GM12878 (cell line): ENCODE measurements around the gene SPEG. TPM values are rescaled to one million over a fixed set of nuclear protein-coding genes. Genes with fewer than 3 reads are reported as not detected.

Experiments
- ATAC-seq: fragments of 200-7000 bp; cut with Tn5 transposase; 3 replicates; pipeline ENCODE4 v1.9.1; 2020; ENCODE audit warnings: mild to moderate bottlenecking, moderate library complexity
- BruUV-seq: library from RNA; stranded (reverse); fragments of 400-500 nt; replicated peaks from 2 replicates; lab custom pipeline; 2021; lab: Mats Ljungman, UMichigan
- CTCF ChIA-PET: fragments of 300-600 bp; sonication (Branson Sonifier 250); formaldehyde crosslinking; extraction: SDS; loops from one replicate; lab custom pipeline; 2021; ENCODE audit warnings: inconsistent platforms; lab: Yijun Ruan, JAX
- POLR2A ChIA-PET: fragments of 350-600 bp; formaldehyde crosslinking; extraction: SDS; loops from one replicate; lab custom pipeline; 2021; ENCODE audit warnings: inconsistent platforms; lab: Charles Lee
- RAD21 ChIA-PET: fragments of 300-600 bp; sonication (Branson Sonifier 250); formaldehyde crosslinking; loops from one replicate; lab custom pipeline; 2023; ENCODE audit warnings: antibody characterized with exemption; ENCODE audit not compliant: unreplicated experiment; lab: Charles Lee
- SMC1A ChIA-PET: fragments of 300-600 bp; sonication (Branson Sonifier 250); formaldehyde crosslinking; loops from one replicate; lab custom pipeline; 2023; ENCODE audit not compliant: unreplicated experiment, uncharacterized antibody; lab: Charles Lee
- DNase-seq: peaks from one replicate; pipeline ENCODE4 v3.0.0-alpha.2; 2011; ENCODE audit warnings: low read depth, low spot score
- FAIRE-seq: peaks from 3 replicates; lab custom pipeline; 2011; peaks lifted over from hg19 to GRCh38; lab: Jason Lieb, UNC
- H2AFZ ChIP-seq: 2 replicates; pipeline ENCODE4 v1.6.0; 2011; ENCODE audit warnings: low read depth, low read length, control low read depth; ENCODE audit not compliant: control insufficient read depth
- H3K27ac ChIP-seq: 2 replicates; pipeline ENCODE4 v1.5.1; 2011; ENCODE audit warnings: control low read depth; ENCODE audit not compliant: control insufficient read depth, insufficient read depth
- H3K27me3 ChIP-seq, 2 experiments: replicated peaks in 1 of 2; 2 replicates each; pipeline versions ENCODE4 v1.6.0 to v1.6.1; 2011; ENCODE audit warnings: low read length in 1 of 2; ENCODE audit not compliant: control insufficient read depth in 2 of 2, insufficient read depth in 2 of 2
- H3K36me3 ChIP-seq, 2 experiments: 2 replicates each; pipeline ENCODE4 v1.5.1; 2011; ENCODE audit warnings: low read length in 1 of 2; ENCODE audit not compliant: control insufficient read depth in 2 of 2, insufficient read depth in 2 of 2
- H3K4me1 ChIP-seq: 2 replicates; pipeline ENCODE4 v1.6.1; 2011; ENCODE audit warnings: mild to moderate bottlenecking, low read length, moderate library complexity, mixed read lengths; ENCODE audit not compliant: control insufficient read depth, insufficient read depth
- H3K4me2 ChIP-seq: 2 replicates; pipeline ENCODE4 v1.6.0; 2011; ENCODE audit warnings: control low read depth; ENCODE audit not compliant: control insufficient read depth, insufficient read depth
- H3K4me3 ChIP-seq: fragments of 200-600 bp; sonication (generic); 2 replicates; pipeline ENCODE4 v1.5.1; 2016
- H3K79me2 ChIP-seq: 2 replicates; pipeline ENCODE4 v1.6.0; 2011; ENCODE audit warnings: low read length; ENCODE audit not compliant: control insufficient read depth, insufficient read depth
- H3K9ac ChIP-seq: 2 replicates; pipeline ENCODE4 v1.8.0; 2011; ENCODE audit warnings: low read length, control low read depth, mixed read lengths; ENCODE audit not compliant: control insufficient read depth, insufficient read depth
- H3K9me3 ChIP-seq: replicated peaks from 3 replicates; pipeline ENCODE4 v1.5.1; 2011; ENCODE audit warnings: mild to moderate bottlenecking, low read length; ENCODE audit not compliant: control insufficient read depth, insufficient read depth
- H4K20me1 ChIP-seq: 2 replicates; pipeline ENCODE4 v1.6.0; 2011; ENCODE audit not compliant: control insufficient read depth, insufficient read depth
- CHD2 ChIP-seq: IDR thresholded peaks from 2 replicates; pipeline ENCODE4 v1.6.1; 2011; ENCODE audit warnings: low read depth, low read length, improper control_type of control experiment, borderline replicate concordance
- HCFC1 ChIP-seq: fragments of 150-350 bp; IDR thresholded peaks from 2 replicates; pipeline ENCODE4 v1.6.1; 2014; ENCODE audit warnings: low read length
- IKZF2 ChIP-seq, 2 experiments: fragments of 450-650 bp; IDR thresholded peaks; 2 replicates each; pipeline ENCODE4 v1.6.1; 2017; ENCODE audit warnings: mild to moderate bottlenecking in 2 of 2, moderate library complexity in 2 of 2
- NFXL1 ChIP-seq: fragments of 450-650 bp; IDR thresholded peaks from 2 replicates; pipeline ENCODE4 v1.6.1; 2017; ENCODE audit warnings: antibody characterized with exemption, mild to moderate bottlenecking, borderline replicate concordance
- NKRF ChIP-seq: fragments of 450-650 bp; conservative IDR thresholded peaks from 2 replicates; pipeline ENCODE4 v1.6.1; 2017; ENCODE audit warnings: mild to moderate bottlenecking, moderate library complexity
- NR2F1 ChIP-seq: fragments of 450-650 bp; conservative IDR thresholded peaks from 2 replicates; pipeline ENCODE4 v1.6.1; 2017; ENCODE audit warnings: mild to moderate bottlenecking
- RAD51 ChIP-seq: fragments of 450-650 bp; IDR thresholded peaks from 2 replicates; pipeline ENCODE4 v1.6.1; 2016; ENCODE audit warnings: moderate library complexity, mild to moderate bottlenecking, inconsistent platforms
- RELA ChIP-seq: fragments of 450-650 bp; IDR thresholded peaks from 2 replicates; pipeline ENCODE4 v1.8.0; 2014; ENCODE audit warnings: borderline replicate concordance; ENCODE audit not compliant: partially characterized antibody
- RFX5 ChIP-seq: IDR thresholded peaks from 2 replicates; pipeline ENCODE4 v1.6.1; 2011; ENCODE audit warnings: low read depth, low read length, improper control_type of control experiment
- TCF3 ChIP-seq: IDR thresholded peaks from 2 replicates; pipeline ENCODE4 v1.6.1; 2012; ENCODE audit warnings: low read depth, mild to moderate bottlenecking, low read length, borderline replicate concordance; ENCODE audit not compliant: insufficient read depth
- ZBTB40 ChIP-seq: fragments of 450-650 bp; IDR thresholded peaks from 2 replicates; pipeline ENCODE4 v1.6.1; 2016; ENCODE audit warnings: mild to moderate bottlenecking, moderate library complexity, borderline replicate concordance
- WGBS: methylation state at CpG from one replicate; pipeline ENCODE4 v1.1.6; 2016; ENCODE audit warnings: low lambda C conversion rate; ENCODE audit not compliant: insufficient replicate concordance, insufficient coverage; ENCODE audit errors: missing lambda C conversion rate; 5-methylcytosine and 5-hydroxymethylcytosine counted together
- in situ Hi-C: fragments of 300-500 bp; cut with MboI; formaldehyde crosslinking; loops from 9 replicates; pipeline ENCODE4 v1.14.3; 2018; ENCODE audit warnings: mixed read lengths
- intact Hi-C: fragments of 100-400 bp; cut with micrococcal nuclease; formaldehyde crosslinking; loops from one replicate; pipeline ENCODE4 v1.14.2; 2022; ENCODE audit not compliant: unreplicated experiment
- polyA plus RNA-seq, 11 experiments: library from polyadenylated mRNA; depleted of rRNA in 4 of 11; unstranded in 6 of 11; stranded (reverse) in 5 of 11; fragments of >200 nt; fragmentation: Nextera tagmentation in 4 of 11; fragmentation: Illumina TruSeq in 1 of 11; extraction: Ambion mirVana in 4 of 11; extraction: Trizol in 1 of 11; gene quantifications; 1 replicate in 1 of 11; 2 replicates in 10 of 11; pipeline versions ENCODE4 v1.2.1 to v1.2.3, GENCODE V29; 2011 to 2016; ENCODE audit warnings: inconsistent platforms in 2 of 11, missing spikeins in 2 of 11, low read depth in 1 of 11
- total RNA-seq, 4 experiments: library from RNA; depleted of rRNA in 3 of 4; stranded (reverse); fragments of >200 nt in 3 of 4; fragmentation: Illumina TruSeq in 1 of 4; extraction: Trizol in 1 of 4; gene quantifications; 2 replicates each; pipeline versions ENCODE4 v1.2.1 to v1.2.3, GENCODE V29; 2013 to 2021

SPEG gene
- total and polyA plus RNA-seq, 10 of the 15 experiments (the other 5 are each of a cell fraction or from before 2014, with no cell fraction given) = 0.03 to 0.28 TPM; not detected in 8

DNA sequence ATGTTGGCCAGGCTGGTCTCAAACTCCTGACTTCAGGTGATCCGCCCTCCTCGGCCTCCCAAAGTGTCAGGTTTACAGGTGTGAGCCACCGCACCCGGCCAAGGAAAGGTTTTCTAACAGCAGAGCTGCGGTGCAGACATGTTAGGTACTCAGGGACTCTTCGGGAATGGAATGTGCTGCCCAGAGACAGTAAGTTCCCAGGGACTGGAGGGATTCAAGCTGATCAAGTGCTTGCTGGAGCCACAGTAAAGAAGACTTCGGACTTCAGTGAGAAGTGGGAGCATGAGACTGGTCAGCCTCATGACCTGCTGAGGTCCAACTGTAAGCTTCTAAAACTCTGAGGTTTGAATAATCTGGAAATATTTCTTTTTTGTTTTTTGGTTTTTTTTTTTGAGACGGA lies 24.3 kb upstream of the SPEG start:
- no peak for FAIRE-seq
- RAD21 ChIA-PET = no interaction called here

GRCh38 chr2:219414857-219415256 lies 19.8 kb upstream of the SPEG start:
- SMC1A ChIA-PET = interaction anchor here (1.3 kb wide), 1 partner anchor 23 kb away, joined by 3 read pairs; no protein-coding TSS in a partner anchor
- WGBS = 31% methylated on average over 4 of the region's 4 CpGs
- Histone ChIP-seq H2AFZ (no peak overlapping the region), H3K27me3 (peaks cover 0 to 2% of the 10 kb centered on the region in 2 experiments; a peak in 1 of 4 replicates), H3K4me1 (no peaks in the 10 kb centered on the region), H3K79me2 (no peaks in the 10 kb centered on the region), H3K27ac (no peak overlapping the region), H3K9me3 (no peaks in the 10 kb centered on the region; the same call in 1 of the 3 replicates), H3K4me3 (no peak overlapping the region), H4K20me1 (no peaks in the 10 kb centered on the region), H3K4me2 (no peak overlapping the region), H3K36me3 (no peaks in the 10 kb centered on the region), H3K9ac (no peak overlapping the region)
- no peak for ATAC-seq
- RAD21 ChIA-PET = no interaction called here
- intact Hi-C loops = no loop called here
- BruUV-seq = no TSS peak
- DNase-seq = no peak
- in situ Hi-C loops = no loop called here
- POLR2A ChIA-PET = no interaction called here
- FAIRE-seq = no peak
- CTCF ChIA-PET = no interaction called here
- no peak for TF ChIP-seq ZBTB40
- no peak for TF ChIP-seq RAD51
- TF ChIP-seq NKRF = no peak
- no peak for TF ChIP-seq RFX5
- no peak for TF ChIP-seq IKZF2 (IDR thresholded peaks at IDR 0.05)
- no peak for TF ChIP-seq HCFC1
- no peak for TF ChIP-seq TCF3
- TF ChIP-seq NFXL1 = no peak
- TF ChIP-seq NR2F1 = no peak
- no peak for TF ChIP-seq CHD2

More for the DNA sequence above, 24.3 kb upstream of the SPEG start:
- DNase-seq (no peak), ATAC-seq (no peak)
- ChIA-PET CTCF (no interaction called here), SMC1A (no interaction called here), POLR2A (no interaction called here)
- Histone ChIP-seq H3K4me1 (no peaks in the 10 kb centered on the region), H3K4me3 (no peak overlapping the region), H3K27me3 (peaks cover 0 to 2% of the 10 kb centered on the region in 2 experiments; a peak in 2 of 4 replicates), H3K9ac (no peak overlapping the region), H3K27ac (no peak overlapping the region), H2AFZ (no peak overlapping the region), H4K20me1 (no peaks in the 10 kb centered on the region), H3K4me2 (no peak overlapping the region), H3K9me3 (no peaks in the 10 kb centered on the region; the same call in 1 of the 3 replicates), H3K79me2 (no peaks in the 10 kb centered on the region), H3K36me3 (no peaks in the 10 kb centered on the region)
- no TSS peak for BruUV-seq
- no peak for TF ChIP-seq RELA
- in situ Hi-C loops (no loop called here), intact Hi-C loops (no loop called here)
- WGBS = 29% methylated on average over 7 of the region's 8 CpGs
